AG20443 (cell line): ENCODE data around the gene PGBD5.

Experiments
- DNase-seq: peaks from one replicate; pipeline ENCODE4 v3.0.0; 2012; ENCODE audit warnings: low spot score, mixed read lengths

PGBD5 gene

GRCh38 chr1:230300322-230301301, 125.5 kb downstream of the PGBD5 start:
- DNase-seq = no peak

GRCh38 chr1:230299191-230300006, 126.7 kb downstream of the PGBD5 start:
- DNase-seq = no peak

- DNase-seq = no peak
Observed at GRCh38 chr1:230295367-230295766, 130.8 kb downstream of the PGBD5 start.

- no peak for DNase-seq
Observed at GRCh38 chr1:230293390-230293700, 132.8 kb downstream of the PGBD5 start.

- no peak for DNase-seq
Observed at GRCh38 chr1:230292689-230293389, 133.3 kb downstream of the PGBD5 start.

- DNase-seq = no peak
Observed at GRCh38 chr1:230291731-230292620, 134.2 kb downstream of the PGBD5 start.

- DNase-seq = no peak
Observed at GRCh38 chr1:230289350-230289644, 136.8 kb downstream of the PGBD5 start.

GRCh38 chr1:230288641-230289349, 137.3 kb downstream of the PGBD5 start:
- no peak for DNase-seq

GRCh38 chr1:230287674-230288315, 138.3 kb downstream of the PGBD5 start:
- no peak for DNase-seq

- DNase-seq = no peak
Observed at GRCh38 chr1:230286890-230287269, 139.3 kb downstream of the PGBD5 start.

GRCh38 chr1:230286166-230286889, 139.8 kb downstream of the PGBD5 start:
- no peak for DNase-seq

- no peak for DNase-seq
Observed at GRCh38 chr1:230285351-230285750, 140.8 kb downstream of the PGBD5 start.

GRCh38 chr1:230284891-230285290, 141.2 kb downstream of the PGBD5 start:
- no peak for DNase-seq

GRCh38 chr1:230283678-230284077, 142.5 kb downstream of the PGBD5 start:
- no peak for DNase-seq

- no peak for DNase-seq
Observed at GRCh38 chr1:230282157-230282556, 144.0 kb downstream of the PGBD5 start.

GRCh38 chr1:230281556-230281955, 144.6 kb downstream of the PGBD5 start:
- no peak for DNase-seq

- no peak for DNase-seq
Observed at GRCh38 chr1:230280906-230281413, 145.2 kb downstream of the PGBD5 start.

GRCh38 chr1:230280054-230280795, 145.9 kb downstream of the PGBD5 start:
- no peak for DNase-seq

- no peak for DNase-seq
Observed at GRCh38 chr1:230279583-230279945, 146.6 kb downstream of the PGBD5 start.
